HFFc6 (cell line): Measurements from ENCODE around the gene L3MBTL3. TPM values are rescaled to one million over a fixed set of nuclear protein-coding genes. Genes with fewer than 3 reads are reported as not detected.

ENCODE experiments used
- DNase-seq: peaks from one replicate; pipeline ENCODE4 v3.0.0-alpha.2; 2018
- H3K27ac Mint-ChIP-seq: 2 replicates; pipeline ENCODE4 v1.8.0; 2020; ENCODE audit warnings: mild to moderate bottlenecking, mixed read lengths
- H3K27me3 Mint-ChIP-seq: 2 replicates; pipeline ENCODE4 v1.8.0; 2021; ENCODE audit warnings: mild to moderate bottlenecking, moderate library complexity, mixed read lengths; ENCODE audit not compliant: insufficient read depth
- H3K36me3 Mint-ChIP-seq: 2 replicates; pipeline ENCODE4 v1.8.0; 2021; ENCODE audit warnings: low read depth, mixed read lengths
- H3K4me1 Mint-ChIP-seq: 2 replicates; pipeline ENCODE4 v1.8.0; 2020; ENCODE audit warnings: low read depth, mixed read lengths
- H3K4me3 Mint-ChIP-seq: 2 replicates; pipeline ENCODE4 v1.8.0; 2020; ENCODE audit warnings: mild to moderate bottlenecking, moderate library complexity, mixed read lengths
- H3K9me3 Mint-ChIP-seq: 2 replicates; pipeline ENCODE4 v1.8.0; 2020; ENCODE audit warnings: mild to moderate bottlenecking, mixed read lengths
- total RNA-seq, 6 experiments: library from RNA; stranded (reverse); fragmentation: NEBNext Ultra II Directional; extraction: Animal tissue kit (Norgen Biotek cat#: 25700); gene quantifications; 2 replicates in 1 of 6; 3 replicates in 5 of 6; pipeline ENCODE4 v1.2.3, GENCODE V29; 2021
- TF ChIP-seq, protein P1 (sequence below): fragments of 200-600 bp; sonication (generic); IDR thresholded peaks from 2 replicates; pipeline ENCODE4 v1.5.0; 2021; ENCODE audit warnings: antibody characterized with exemption, mild to moderate bottlenecking

Gene L3MBTL3
- total RNA-seq, 6 experiments from 2014 or later: 7.4 to 8.8 (median 8.2) TPM

- H3K4me3 Mint-ChIP-seq: no peak overlapping the region
- no peaks in the 10 kb centered on the region for H3K4me1 Mint-ChIP-seq
- DNase-seq: no peak
- TF ChIP-seq, protein P1, sequence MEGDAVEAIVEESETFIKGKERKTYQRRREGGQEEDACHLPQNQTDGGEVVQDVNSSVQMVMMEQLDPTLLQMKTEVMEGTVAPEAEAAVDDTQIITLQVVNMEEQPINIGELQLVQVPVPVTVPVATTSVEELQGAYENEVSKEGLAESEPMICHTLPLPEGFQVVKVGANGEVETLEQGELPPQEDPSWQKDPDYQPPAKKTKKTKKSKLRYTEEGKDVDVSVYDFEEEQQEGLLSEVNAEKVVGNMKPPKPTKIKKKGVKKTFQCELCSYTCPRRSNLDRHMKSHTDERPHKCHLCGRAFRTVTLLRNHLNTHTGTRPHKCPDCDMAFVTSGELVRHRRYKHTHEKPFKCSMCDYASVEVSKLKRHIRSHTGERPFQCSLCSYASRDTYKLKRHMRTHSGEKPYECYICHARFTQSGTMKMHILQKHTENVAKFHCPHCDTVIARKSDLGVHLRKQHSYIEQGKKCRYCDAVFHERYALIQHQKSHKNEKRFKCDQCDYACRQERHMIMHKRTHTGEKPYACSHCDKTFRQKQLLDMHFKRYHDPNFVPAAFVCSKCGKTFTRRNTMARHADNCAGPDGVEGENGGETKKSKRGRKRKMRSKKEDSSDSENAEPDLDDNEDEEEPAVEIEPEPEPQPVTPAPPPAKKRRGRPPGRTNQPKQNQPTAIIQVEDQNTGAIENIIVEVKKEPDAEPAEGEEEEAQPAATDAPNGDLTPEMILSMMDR: no peak
- peaks cover 14% of the 10 kb centered on the region for H3K27me3 Mint-ChIP-seq
- H3K36me3 Mint-ChIP-seq: no peaks in the 10 kb centered on the region
- no peak overlapping the region for H3K27ac Mint-ChIP-seq
- no peaks in the 10 kb centered on the region for H3K9me3 Mint-ChIP-seq
Observed at GRCh38 chr6:130000526-130001421, 17.6 kb upstream of the L3MBTL3 start.

- H3K27ac Mint-ChIP-seq: no peak overlapping the region
Observed at GRCh38 chr6:130008236-130008873, 10.0 kb upstream of the L3MBTL3 start.

DNA sequence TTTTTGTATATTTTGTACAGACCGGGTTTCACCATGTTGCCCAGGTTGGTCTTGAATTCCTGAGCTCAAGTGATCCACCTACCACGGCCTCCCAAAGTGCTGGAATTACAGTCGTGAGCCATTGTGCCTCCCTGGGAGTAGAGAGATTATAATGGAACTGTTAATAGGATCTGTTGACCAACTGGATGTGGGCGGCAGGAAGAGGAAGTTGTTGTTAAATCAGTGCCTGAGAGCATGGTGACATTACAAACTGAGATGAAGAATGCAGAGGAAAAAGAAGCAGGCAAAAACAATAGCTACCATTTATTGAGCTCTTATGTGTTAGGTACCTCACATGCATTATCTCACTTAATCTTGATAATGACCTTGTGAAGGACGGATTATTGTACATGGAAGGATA lies 9.2 kb upstream of the L3MBTL3 start:
- H3K4me1 Mint-ChIP-seq: no peaks in the 10 kb centered on the region
- H3K9me3 Mint-ChIP-seq: no peaks in the 10 kb centered on the region
- no peak for DNase-seq
- TF ChIP-seq, protein P1: no peak
- H3K36me3 Mint-ChIP-seq: no peaks in the 10 kb centered on the region
- no peak overlapping the region for H3K4me3 Mint-ChIP-seq
- no peak overlapping the region for H3K27ac Mint-ChIP-seq
- H3K27me3 Mint-ChIP-seq: peaks cover 5% of the 10 kb centered on the region

More at GRCh38 chr6:130008236-130008873, 10.0 kb upstream of the L3MBTL3 start:
- Mint-ChIP-seq H3K36me3 (no peaks in the 10 kb centered on the region), H3K4me3 (no peak overlapping the region), H3K4me1 (no peaks in the 10 kb centered on the region), H3K27me3 (peaks cover 7% of the 10 kb centered on the region), H3K9me3 (no peaks in the 10 kb centered on the region)
- TF ChIP-seq, protein P1: no peak
- no peak for DNase-seq

DNA sequence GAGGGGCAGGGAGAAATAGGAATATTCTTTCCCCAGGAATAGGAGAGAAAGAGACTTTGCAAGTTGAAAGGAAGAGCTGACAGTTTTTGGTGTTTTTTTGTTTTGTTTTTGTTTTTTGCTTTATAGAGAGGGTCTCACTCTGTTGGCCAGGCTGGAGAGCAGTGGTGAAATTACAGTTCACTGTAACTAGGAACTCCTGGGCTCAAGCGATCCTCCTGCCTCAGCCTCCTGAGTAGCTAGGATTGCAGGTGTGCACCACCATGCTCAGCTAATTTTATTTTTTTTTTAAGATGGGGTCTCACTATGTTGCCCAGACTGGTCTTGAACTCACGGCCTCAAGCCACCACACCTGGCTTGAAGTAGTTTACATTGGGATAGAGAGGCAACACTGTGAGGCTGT lies 8.0 kb upstream of the L3MBTL3 start:
- no peaks in the 10 kb centered on the region for H3K36me3 Mint-ChIP-seq

DNA sequence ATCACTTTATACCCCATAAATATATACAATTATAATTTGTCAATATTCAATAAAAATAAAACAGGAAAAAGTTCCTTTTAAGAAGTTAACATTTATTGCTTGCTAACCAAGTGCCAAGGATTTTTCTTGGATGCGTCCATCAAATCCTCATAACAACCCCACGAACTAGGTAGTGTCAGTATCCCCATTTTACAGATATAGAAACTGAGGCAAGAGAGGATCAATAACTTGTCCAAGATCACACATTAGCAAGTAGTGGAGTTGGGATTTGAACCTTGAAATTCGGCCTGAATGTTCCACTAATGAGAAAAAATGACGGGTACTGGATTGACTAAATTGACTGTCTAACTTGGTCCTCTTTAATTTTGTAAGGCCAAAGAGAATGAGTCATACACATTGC lies 5.7 kb upstream of the L3MBTL3 start:
- no peak overlapping the region for H3K27ac Mint-ChIP-seq
- H3K36me3 Mint-ChIP-seq: no peaks in the 10 kb centered on the region
- H3K4me1 Mint-ChIP-seq: no peaks in the 10 kb centered on the region
- no peak for DNase-seq
- H3K27me3 Mint-ChIP-seq: peaks cover 3% of the 10 kb centered on the region
- TF ChIP-seq, protein P1: no peak
- no peaks in the 10 kb centered on the region for H3K9me3 Mint-ChIP-seq
- H3K4me3 Mint-ChIP-seq: no peak overlapping the region

More for the DNA sequence above, 8.0 kb upstream of the L3MBTL3 start:
- Mint-ChIP-seq H3K4me3 (no peak overlapping the region), H3K4me1 (no peaks in the 10 kb centered on the region), H3K9me3 (no peaks in the 10 kb centered on the region), H3K27me3 (peaks cover 3% of the 10 kb centered on the region), H3K27ac (no peak overlapping the region)
- DNase-seq: no peak
- TF ChIP-seq, protein P1: no peak
